ENCODE data around the gene ENO3.

ENO3 gene

GRCh38 chr17:4998732-4999429, 48.0 kb downstream of the ENO3 start:
- WGBS, result 29% methylated on average over 14 of the region's 14 CpGs
- DNase-seq, result no peak
- peak overlapping the region in 1 of 2 experiments; percentile 86 for H3K18ac ChIP-seq (ENCODE audit: low read depth in 1 of 2, low read length in 2 of 2)
- no peak overlapping the region for H4K8ac ChIP-seq (ENCODE audit: low read length)
- H3K79me1 ChIP-seq (replicated peaks; ENCODE audit: low read length, poor library complexity, severe bottlenecking), result peaks cover 31% of the 10 kb centered on the region
- peaks cover 28% of the 10 kb centered on the region for H3K4me1 ChIP-seq (ENCODE audit: control insufficient read depth, insufficient read depth, low read depth, low read length)
- H3K36me3 ChIP-seq (ENCODE audit: control insufficient read depth in 1 of 2, insufficient read depth in 2 of 2, low read depth in 1 of 2, low read length in 2 of 2), result peaks cover 33 to 42% of the 10 kb centered on the region in 2 experiments
- no peaks in the 10 kb centered on the region for H3K27me3 ChIP-seq (ENCODE audit: control insufficient read depth in 1 of 2, insufficient read depth in 1 of 2, low read length in 2 of 2)
- H3K9ac ChIP-seq (ENCODE audit: low read length), result peak overlapping the region; percentile 91
- peak overlapping the region in 1 of 2 experiments; percentile 24 for H3K23ac ChIP-seq (ENCODE audit: low read length in 2 of 2)
- H2BK5ac ChIP-seq (ENCODE audit: low read depth, low read length, poor library complexity, severe bottlenecking), result no peak overlapping the region
- H2BK12ac ChIP-seq (ENCODE audit: low read length in 2 of 2), result peak overlapping the region; percentile 38 to 60
- H3K27ac ChIP-seq (ENCODE audit: low read length, poor library complexity, severe bottlenecking), result no peak overlapping the region
- H3K4me3 ChIP-seq (ENCODE audit: insufficient read depth in 1 of 2, low read depth in 1 of 2, low read length in 2 of 2), result peak overlapping the region; percentile 88 to 99
- H2AFZ ChIP-seq (ENCODE audit: low read depth, low read length), result no peak overlapping the region
- peak overlapping the region in 1 of 2 experiments; percentile 91 for H3K14ac ChIP-seq (ENCODE audit: low read length in 2 of 2)
- H3K4ac ChIP-seq (ENCODE audit: low read depth in 1 of 2, low read length in 2 of 2), result peak overlapping the region; percentile 10 to 59
- H3K9me3 ChIP-seq (ENCODE audit: control insufficient read depth, low read length), result no peaks in the 10 kb centered on the region
- H4K91ac ChIP-seq (ENCODE audit: low read length), result peak overlapping the region; percentile 72
- peak overlapping the region; percentile 70 for H2AK5ac ChIP-seq (ENCODE audit: low read length, severe bottlenecking)
- peak overlapping the region; percentile 34 for H2BK15ac ChIP-seq (ENCODE audit: low read depth, poor library complexity, severe bottlenecking)
- H2BK120ac ChIP-seq (ENCODE audit: low read depth, low read length), result no peak overlapping the region
- H3K4me2 ChIP-seq (ENCODE audit: low read length, poor library complexity, severe bottlenecking), result peak overlapping the region; percentile 90

- Histone ChIP-seq H3K4me3 (ENCODE audit: insufficient read depth in 1 of 2, low read depth in 1 of 2, low read length in 2 of 2) (peak overlapping the region in 1 of 2 experiments; percentile 99), H3K79me1 (replicated peaks; ENCODE audit: low read length, poor library complexity, severe bottlenecking) (peaks cover 37% of the 10 kb centered on the region), H3K27me3 (ENCODE audit: control insufficient read depth in 1 of 2, insufficient read depth in 1 of 2, low read length in 2 of 2) (no peaks in the 10 kb centered on the region), H3K36me3 (ENCODE audit: control insufficient read depth in 1 of 2, insufficient read depth in 2 of 2, low read depth in 1 of 2, low read length in 2 of 2) (peaks cover 40 to 49% of the 10 kb centered on the region in 2 experiments), H4K91ac (ENCODE audit: low read length) (no peak overlapping the region), H3K9me3 (ENCODE audit: control insufficient read depth, low read length) (no peaks in the 10 kb centered on the region), H2AK5ac (ENCODE audit: low read length, severe bottlenecking) (peak overlapping the region; percentile 19), H3K9ac (ENCODE audit: low read length) (peak overlapping the region; percentile 91), H2BK120ac (ENCODE audit: low read depth, low read length) (no peak overlapping the region), H2BK15ac (ENCODE audit: low read depth, poor library complexity, severe bottlenecking) (no peak overlapping the region), H3K4me1 (ENCODE audit: control insufficient read depth, insufficient read depth, low read depth, low read length) (peaks cover 28% of the 10 kb centered on the region), H2AFZ (ENCODE audit: low read depth, low read length) (no peak overlapping the region), H3K4ac (ENCODE audit: low read depth in 1 of 2, low read length in 2 of 2) (no peak overlapping the region), H4K8ac (ENCODE audit: low read length) (no peak overlapping the region), H2BK5ac (ENCODE audit: low read depth, low read length, poor library complexity, severe bottlenecking) (no peak overlapping the region), H3K27ac (ENCODE audit: low read length, poor library complexity, severe bottlenecking) (no peak overlapping the region), H3K18ac (ENCODE audit: low read depth in 1 of 2, low read length in 2 of 2) (no peak overlapping the region), H2BK12ac (ENCODE audit: low read length in 2 of 2) (no peak overlapping the region), H3K14ac (ENCODE audit: low read length in 2 of 2) (no peak overlapping the region), H3K4me2 (ENCODE audit: low read length, poor library complexity, severe bottlenecking) (peak overlapping the region; percentile 90), H3K23ac (ENCODE audit: low read length in 2 of 2) (no peak overlapping the region)
- DNase-seq, result no peak
- WGBS, result 80% methylated on average over 12 of the region's 12 CpGs
Measured at GRCh38 chr17:4999430-5000093, 48.6 kb downstream of the ENO3 start.

- no peaks in the 10 kb centered on the region for H3K27me3 ChIP-seq (ENCODE audit: control insufficient read depth in 1 of 2, insufficient read depth in 1 of 2, low read length in 2 of 2)
- no peak overlapping the region for H3K4me2 ChIP-seq (ENCODE audit: low read length, poor library complexity, severe bottlenecking)
- H3K4me3 ChIP-seq (ENCODE audit: insufficient read depth in 1 of 2, low read depth in 1 of 2, low read length in 2 of 2), result peak overlapping the region in 1 of 2 experiments; percentile 99
- H2BK15ac ChIP-seq (ENCODE audit: low read depth, poor library complexity, severe bottlenecking), result no peak overlapping the region
- no peak overlapping the region for H4K91ac ChIP-seq (ENCODE audit: low read length)
- peak overlapping the region; percentile 91 for H3K9ac ChIP-seq (ENCODE audit: low read length)
- H3K27ac ChIP-seq (ENCODE audit: low read length, poor library complexity, severe bottlenecking), result no peak overlapping the region
- no peaks in the 10 kb centered on the region for H3K9me3 ChIP-seq (ENCODE audit: control insufficient read depth, low read length)
- peak overlapping the region; percentile 19 for H2BK120ac ChIP-seq (ENCODE audit: low read depth, low read length)
- peak overlapping the region in 1 of 2 experiments; percentile 26 for H3K14ac ChIP-seq (ENCODE audit: low read length in 2 of 2)
- no peak overlapping the region for H2AK5ac ChIP-seq (ENCODE audit: low read length, severe bottlenecking)
- H2BK12ac ChIP-seq (ENCODE audit: low read length in 2 of 2), result no peak overlapping the region
- H3K36me3 ChIP-seq (ENCODE audit: control insufficient read depth in 1 of 2, insufficient read depth in 2 of 2, low read depth in 1 of 2, low read length in 2 of 2), result peaks cover 47 to 55% of the 10 kb centered on the region in 2 experiments
- no peak for DNase-seq
- H4K8ac ChIP-seq (ENCODE audit: low read length), result no peak overlapping the region
- 92% methylated on average over 11 of the region's 11 CpGs for WGBS
- H3K79me1 ChIP-seq (replicated peaks; ENCODE audit: low read length, poor library complexity, severe bottlenecking), result peaks cover 43% of the 10 kb centered on the region
- no peak overlapping the region for H3K23ac ChIP-seq (ENCODE audit: low read length in 2 of 2)
- no peak overlapping the region for H2AFZ ChIP-seq (ENCODE audit: low read depth, low read length)
- no peak overlapping the region for H3K18ac ChIP-seq (ENCODE audit: low read depth in 1 of 2, low read length in 2 of 2)
- H3K4ac ChIP-seq (ENCODE audit: low read depth in 1 of 2, low read length in 2 of 2), result no peak overlapping the region
- no peak overlapping the region for H2BK5ac ChIP-seq (ENCODE audit: low read depth, low read length, poor library complexity, severe bottlenecking)
- peaks cover 28% of the 10 kb centered on the region for H3K4me1 ChIP-seq (ENCODE audit: control insufficient read depth, insufficient read depth, low read depth, low read length)
Measured at GRCh38 chr17:5000237-5000639, 49.3 kb downstream of the ENO3 start.

- no peak overlapping the region for H4K8ac ChIP-seq (ENCODE audit: low read length)
- H2BK12ac ChIP-seq (ENCODE audit: low read length in 2 of 2), result no peak overlapping the region
- no peak overlapping the region for H3K4ac ChIP-seq (ENCODE audit: low read depth in 1 of 2, low read length in 2 of 2)
- H3K9ac ChIP-seq (ENCODE audit: low read length), result no peak overlapping the region
- no peak overlapping the region for H3K27ac ChIP-seq (ENCODE audit: low read length, poor library complexity, severe bottlenecking)
- H3K4me3 ChIP-seq (ENCODE audit: insufficient read depth in 1 of 2, low read depth in 1 of 2, low read length in 2 of 2), result no peak overlapping the region
- H3K14ac ChIP-seq (ENCODE audit: low read length in 2 of 2), result peak overlapping the region in 1 of 2 experiments; percentile 35
- no peak overlapping the region for H3K23ac ChIP-seq (ENCODE audit: low read length in 2 of 2)
- H3K18ac ChIP-seq (ENCODE audit: low read depth in 1 of 2, low read length in 2 of 2), result no peak overlapping the region
- H4K91ac ChIP-seq (ENCODE audit: low read length), result no peak overlapping the region
- H3K4me2 ChIP-seq (ENCODE audit: low read length, poor library complexity, severe bottlenecking), result no peak overlapping the region
- H2BK120ac ChIP-seq (ENCODE audit: low read depth, low read length), result no peak overlapping the region
- peaks cover 65 to 72% of the 10 kb centered on the region in 2 experiments for H3K36me3 ChIP-seq (ENCODE audit: control insufficient read depth in 1 of 2, insufficient read depth in 2 of 2, low read depth in 1 of 2, low read length in 2 of 2)
- H2BK15ac ChIP-seq (ENCODE audit: low read depth, poor library complexity, severe bottlenecking), result no peak overlapping the region
- no peak overlapping the region for H2BK5ac ChIP-seq (ENCODE audit: low read depth, low read length, poor library complexity, severe bottlenecking)
- H3K4me1 ChIP-seq (ENCODE audit: control insufficient read depth, insufficient read depth, low read depth, low read length), result peaks cover 22% of the 10 kb centered on the region
- H2AFZ ChIP-seq (ENCODE audit: low read depth, low read length), result no peak overlapping the region
- 96% methylated on average over 20 of the region's 20 CpGs for WGBS
- H3K9me3 ChIP-seq (ENCODE audit: control insufficient read depth, low read length), result no peaks in the 10 kb centered on the region
- H2AK5ac ChIP-seq (ENCODE audit: low read length, severe bottlenecking), result no peak overlapping the region
- DNase-seq, result no peak
- no peaks in the 10 kb centered on the region for H3K27me3 ChIP-seq (ENCODE audit: control insufficient read depth in 1 of 2, insufficient read depth in 1 of 2, low read length in 2 of 2)
- H3K79me1 ChIP-seq (replicated peaks; ENCODE audit: low read length, poor library complexity, severe bottlenecking), result peaks cover 51% of the 10 kb centered on the region
Measured at GRCh38 chr17:5002121-5002788, 51.3 kb downstream of the ENO3 start.

Measured in mesenchymal stem cell (in vitro differentiated cells and primary cell).